ENCODE results near the gene AIP.

GRCh38 chr11:67483831-67484665 lies 1.2 kb downstream of the AIP start:
- no peak for TF ChIP-seq CTCF (IDR thresholded peaks at IDR 0.05 in 8 of 11, conservative IDR thresholded peaks at IDR 0.05 in 3 of 11)
- TF ChIP-seq POLR2A (IDR thresholded peaks at IDR 0.05), result no peak
- peak in 2 of 3 donors; percentile 13 to 33 for TF ChIP-seq POLR2AphosphoS5 (IDR thresholded peaks at IDR 0.05)

Data from spleen (tissue), 7 donors.